HG02885 (cell line): Measurements from ENCODE around the gene SPATA31C2.
A peak's percentile ranks its signal among the peaks of the same experiment; 100 is the strongest.
"Not testable (repeated sequence)": the region's sequence is repeated elsewhere in the genome, so short reads cannot be mapped to it uniquely, and the experiment has no call there.

Experiments
- ATAC-seq: cut with Tn5 transposase; IDR thresholded peaks from one replicate; pipeline ENCODE4 v1.9.1; 2021; ENCODE audit warnings: mild to moderate bottlenecking; ENCODE audit not compliant: unreplicated experiment, poor library complexity

The SPATA31C2 gene

GRCh38 chr9:88129556-88129955 lies 8.7 kb downstream of the SPATA31C2 start:
- not testable (repeated sequence) for ATAC-seq

GRCh38 chr9:88127700-88128300 lies 10.5 kb downstream of the SPATA31C2 start:
- ATAC-seq: not testable (repeated sequence)

- not testable (repeated sequence) for ATAC-seq
These were observed 14.9 kb downstream of the SPATA31C2 start for GRCh38 chr9:88123413-88123812.

- not testable (repeated sequence) for ATAC-seq
These were observed 20.2 kb downstream of the SPATA31C2 start for GRCh38 chr9:88118121-88118520.

- not testable (repeated sequence) for ATAC-seq
These were observed 23.2 kb downstream of the SPATA31C2 start for GRCh38 chr9:88114968-88115612.

- not testable (repeated sequence) for ATAC-seq
These were observed 23.9 kb downstream of the SPATA31C2 start for GRCh38 chr9:88114283-88114967.

- not testable (repeated sequence) for ATAC-seq
These were observed 24.8 kb downstream of the SPATA31C2 start for GRCh38 chr9:88113156-88114130.

- ATAC-seq: no peak
These were observed 28.2 kb downstream of the SPATA31C2 start for GRCh38 chr9:88110026-88110425.

GRCh38 chr9:88108779-88109178 lies 29.5 kb downstream of the SPATA31C2 start:
- ATAC-seq: no peak

GRCh38 chr9:88106492-88106891 lies 31.8 kb downstream of the SPATA31C2 start:
- peak; percentile 50 for ATAC-seq

- ATAC-seq: no peak
These were observed 45.4 kb downstream of the SPATA31C2 start for GRCh38 chr9:88092797-88093331.

GRCh38 chr9:88090151-88090581 lies 48.1 kb downstream of the SPATA31C2 start:
- no peak for ATAC-seq

- ATAC-seq: no peak
These were observed 50.4 kb downstream of the SPATA31C2 start for GRCh38 chr9:88087906-88088305.

- ATAC-seq: no peak
These were observed 52.8 kb downstream of the SPATA31C2 start for GRCh38 chr9:88085476-88085875.

- no peak for ATAC-seq
These were observed 53.7 kb downstream of the SPATA31C2 start for GRCh38 chr9:88084357-88085183.
